GM12878 (cell line): ENCODE results near the gene DNAH11.

Experiments used
- EP300 ChIP-seq, 2 experiments: fragments of 150-350 bp in 1 of 2; IDR thresholded peaks; 2 replicates each; pipeline ENCODE4 v1.6.1; 2011 to 2012; ENCODE audit warnings: low read depth in 2 of 2, low read length in 2 of 2, borderline replicate concordance in 1 of 2, improper control_type of control experiment in 1 of 2, inconsistent platforms in 1 of 2; ENCODE audit not compliant: control insufficient read depth in 1 of 2
- POLR2A ChIP-seq: IDR thresholded peaks from 2 replicates; pipeline ENCODE4 v1.6.1; 2011; ENCODE audit warnings: low read depth, mild to moderate bottlenecking, low read length
- POLR2AphosphoS5 ChIP-seq: IDR thresholded peaks from 2 replicates; pipeline ENCODE4 v1.6.1; 2011; ENCODE audit warnings: mild to moderate bottlenecking, low read length, inconsistent platforms
- ZNF24 ChIP-seq: fragments of 450-650 bp; IDR thresholded peaks from 2 replicates; pipeline ENCODE4 v1.6.1; 2017; ENCODE audit warnings: antibody characterized with exemption, mild to moderate bottlenecking
- TF ChIP-seq, protein P1 (sequence below), 3 experiments: IDR thresholded peaks in 2 of 3; conservative IDR thresholded peaks in 1 of 3; 2 replicates each; pipeline ENCODE4 v1.5.1; 2011; ENCODE audit warnings: low read depth in 3 of 3, low read length in 3 of 3, mild to moderate bottlenecking in 3 of 3, control low read depth in 2 of 3, moderate library complexity in 2 of 3, inconsistent platforms in 1 of 3, mixed read lengths in 1 of 3; ENCODE audit not compliant: control insufficient read depth in 2 of 3, insufficient read depth in 1 of 3; ENCODE audit errors: extremely low read depth in 1 of 3

DNA sequence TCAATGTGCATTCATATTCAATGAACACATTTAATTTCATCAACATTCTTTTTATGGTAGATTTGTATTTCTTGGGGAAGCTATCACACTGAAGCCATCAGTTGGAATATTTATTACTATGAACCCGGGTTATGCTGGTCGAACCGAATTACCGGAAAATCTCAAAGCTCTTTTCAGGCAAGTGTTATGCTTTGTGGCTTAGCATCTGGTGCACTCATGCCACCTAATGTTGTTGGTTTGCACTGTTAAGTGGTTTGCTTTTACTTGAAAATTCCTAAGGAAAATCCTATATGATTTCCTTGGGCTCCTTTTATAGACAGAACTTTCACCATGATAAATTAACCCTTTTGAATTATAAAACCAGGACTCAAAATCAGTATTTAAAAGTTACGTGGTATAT is 147.9 kb downstream of the DNAH11 start:
- TF ChIP-seq POLR2A: no peak
- TF ChIP-seq EP300 (IDR thresholded peaks at IDR 0.05; ENCODE audit: borderline replicate concordance in 1 of 2, control insufficient read depth in 1 of 2, low read depth in 2 of 2, low read length in 2 of 2): no peak
- TF ChIP-seq ZNF24: no peak
- no peak for TF ChIP-seq POLR2AphosphoS5
- TF ChIP-seq, protein P1, sequence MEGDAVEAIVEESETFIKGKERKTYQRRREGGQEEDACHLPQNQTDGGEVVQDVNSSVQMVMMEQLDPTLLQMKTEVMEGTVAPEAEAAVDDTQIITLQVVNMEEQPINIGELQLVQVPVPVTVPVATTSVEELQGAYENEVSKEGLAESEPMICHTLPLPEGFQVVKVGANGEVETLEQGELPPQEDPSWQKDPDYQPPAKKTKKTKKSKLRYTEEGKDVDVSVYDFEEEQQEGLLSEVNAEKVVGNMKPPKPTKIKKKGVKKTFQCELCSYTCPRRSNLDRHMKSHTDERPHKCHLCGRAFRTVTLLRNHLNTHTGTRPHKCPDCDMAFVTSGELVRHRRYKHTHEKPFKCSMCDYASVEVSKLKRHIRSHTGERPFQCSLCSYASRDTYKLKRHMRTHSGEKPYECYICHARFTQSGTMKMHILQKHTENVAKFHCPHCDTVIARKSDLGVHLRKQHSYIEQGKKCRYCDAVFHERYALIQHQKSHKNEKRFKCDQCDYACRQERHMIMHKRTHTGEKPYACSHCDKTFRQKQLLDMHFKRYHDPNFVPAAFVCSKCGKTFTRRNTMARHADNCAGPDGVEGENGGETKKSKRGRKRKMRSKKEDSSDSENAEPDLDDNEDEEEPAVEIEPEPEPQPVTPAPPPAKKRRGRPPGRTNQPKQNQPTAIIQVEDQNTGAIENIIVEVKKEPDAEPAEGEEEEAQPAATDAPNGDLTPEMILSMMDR (IDR thresholded peaks at IDR 0.05 in 2 of 3, conservative IDR thresholded peaks at IDR 0.05 in 1 of 3; ENCODE audit: control insufficient read depth in 2 of 3, extremely low read depth in 1 of 3, insufficient read depth in 1 of 3, low read depth in 3 of 3, low read length in 3 of 3): no peak
